ENCODE data around the gene PECR.
"Not testable (repeated sequence)": the region's sequence is repeated elsewhere in the genome, so short reads cannot be mapped to it uniquely, and the experiment has no call there.

PECR gene

DNA sequence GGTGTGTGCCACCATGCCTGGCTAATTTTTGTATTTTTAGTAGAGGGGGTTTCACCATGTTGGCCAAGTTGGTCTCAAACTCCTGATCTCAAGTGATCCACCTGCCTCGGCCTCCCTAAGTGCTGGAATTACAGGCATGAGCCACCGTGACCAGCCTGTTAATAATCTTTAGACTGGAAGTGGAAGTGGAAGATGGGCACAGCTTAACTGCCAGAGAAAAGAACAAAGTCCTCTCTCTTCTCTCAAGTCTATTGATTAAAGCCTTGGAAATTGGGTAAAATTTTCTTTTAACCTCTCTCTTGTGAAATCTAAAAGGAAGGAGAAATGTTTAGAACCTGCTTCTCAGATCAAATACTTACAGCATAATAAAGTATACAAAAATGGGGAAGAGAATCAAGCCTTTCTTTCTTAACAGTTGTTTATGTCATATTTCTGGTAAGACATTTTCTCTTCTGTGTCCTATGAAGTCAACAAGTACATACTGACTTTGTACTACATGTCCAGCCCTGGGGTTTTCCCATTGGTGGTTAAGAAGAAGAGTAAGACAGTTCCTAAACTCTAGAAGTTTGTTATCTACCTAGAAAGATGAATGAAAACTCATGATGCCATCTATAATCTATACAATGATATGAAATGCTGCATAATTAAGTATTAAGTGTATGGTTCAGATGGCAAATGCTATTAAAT is 4.7 kb upstream of the PECR start:
- Histone ChIP-seq H3K4me3 (no peak overlapping the region), H3K9ac (no peak overlapping the region), H4K20me1 (no peaks in the 10 kb centered on the region), H3K36me3 (no peaks in the 10 kb centered on the region), H3K27ac (no peak overlapping the region), H3K4me2 (no peak overlapping the region), H3K9me3 (no peaks in the 10 kb centered on the region), H3K4me1 (peaks cover 29% of the 10 kb centered on the region), H3K27me3 (peaks cover 30% of the 10 kb centered on the region)
- TF ChIP-seq Cebpa-rat (IDR thresholded peaks at IDR 0.05), result no peak

DNA sequence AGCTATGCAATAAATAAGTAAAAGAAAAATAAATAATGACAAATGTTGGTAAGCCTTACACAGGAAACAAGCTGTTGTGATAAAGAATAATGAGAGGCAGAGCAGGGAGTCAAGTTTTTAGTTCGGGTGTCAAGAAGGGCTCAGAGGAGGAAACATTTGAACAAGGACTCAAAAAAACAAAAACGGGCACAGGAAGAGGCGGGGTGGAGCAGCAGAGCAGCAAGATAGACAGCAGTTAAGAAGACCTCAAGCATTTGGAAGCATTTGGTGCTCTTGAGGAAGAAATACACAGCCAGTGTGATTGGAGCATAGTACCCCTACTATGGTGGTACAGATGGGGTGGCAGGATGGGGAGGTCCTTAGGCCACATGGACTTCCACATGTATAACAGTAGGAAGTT is 2.9 kb upstream of the PECR start:
- TF ChIP-seq Cebpa-rat (IDR thresholded peaks at IDR 0.05), result no peak
- H3K9ac ChIP-seq, result no peak overlapping the region
- no peaks in the 10 kb centered on the region for H3K9me3 ChIP-seq
- no peak overlapping the region for H3K27ac ChIP-seq
- H4K20me1 ChIP-seq, result no peaks in the 10 kb centered on the region
- H3K36me3 ChIP-seq, result no peaks in the 10 kb centered on the region
- H3K4me3 ChIP-seq, result no peak overlapping the region
- peaks cover 44% of the 10 kb centered on the region for H3K27me3 ChIP-seq
- peak overlapping the region; percentile 39 for H3K4me2 ChIP-seq
- H3K4me1 ChIP-seq, result peaks cover 33% of the 10 kb centered on the region

DNA sequence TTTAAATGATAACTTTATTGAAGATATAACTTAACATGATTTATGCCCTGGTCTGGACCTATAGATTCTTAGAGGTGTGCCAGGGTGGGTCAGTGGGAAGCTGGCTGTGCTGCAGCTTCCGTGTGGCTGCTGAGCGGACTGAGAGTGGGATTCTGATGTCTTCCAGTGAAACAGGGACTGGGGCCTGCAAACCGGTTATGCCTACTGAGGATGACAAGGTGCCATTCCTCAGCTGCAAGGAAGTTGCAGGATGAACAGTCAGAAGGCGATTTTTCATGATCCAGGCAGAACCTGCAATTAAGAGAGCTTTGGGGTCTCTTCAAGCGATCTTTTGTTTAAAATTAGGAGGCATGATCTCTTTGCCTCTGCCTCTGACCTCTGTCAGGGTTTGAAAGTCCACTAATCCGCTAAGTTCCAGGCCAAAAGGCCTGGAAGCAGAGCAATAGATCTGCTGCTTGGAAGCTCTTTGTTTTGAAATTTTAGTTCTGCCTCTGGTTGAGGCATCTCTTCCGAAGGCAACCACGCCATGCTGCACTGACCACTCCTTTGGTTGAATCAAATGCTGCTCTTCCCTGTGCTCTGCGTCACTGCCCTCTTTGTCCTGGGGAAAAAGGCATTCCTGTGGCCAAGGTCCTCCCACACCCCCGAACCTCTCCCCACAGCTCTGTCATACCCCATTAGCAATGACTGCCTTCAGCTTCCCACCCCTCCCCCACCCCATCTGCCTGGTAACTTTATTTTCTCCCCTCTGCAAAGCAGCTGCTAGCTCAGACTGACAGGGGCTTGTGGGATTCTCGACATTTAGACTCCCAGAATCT is 2.1 kb upstream of the PECR start:
- no peaks in the 10 kb centered on the region for H3K9me3 ChIP-seq
- no peaks in the 10 kb centered on the region for H3K36me3 ChIP-seq
- H3K4me3 ChIP-seq, result no peak overlapping the region
- no peaks in the 10 kb centered on the region for H4K20me1 ChIP-seq
- peaks cover 33% of the 10 kb centered on the region for H3K4me1 ChIP-seq
- H3K27me3 ChIP-seq, result peaks cover 44% of the 10 kb centered on the region
- H3K9ac ChIP-seq, result no peak overlapping the region
- TF ChIP-seq Cebpa-rat (IDR thresholded peaks at IDR 0.05), result no peak
- H3K27ac ChIP-seq, result no peak overlapping the region
- H3K4me2 ChIP-seq, result no peak overlapping the region; the same call in 1 of the 2 replicates

DNA sequence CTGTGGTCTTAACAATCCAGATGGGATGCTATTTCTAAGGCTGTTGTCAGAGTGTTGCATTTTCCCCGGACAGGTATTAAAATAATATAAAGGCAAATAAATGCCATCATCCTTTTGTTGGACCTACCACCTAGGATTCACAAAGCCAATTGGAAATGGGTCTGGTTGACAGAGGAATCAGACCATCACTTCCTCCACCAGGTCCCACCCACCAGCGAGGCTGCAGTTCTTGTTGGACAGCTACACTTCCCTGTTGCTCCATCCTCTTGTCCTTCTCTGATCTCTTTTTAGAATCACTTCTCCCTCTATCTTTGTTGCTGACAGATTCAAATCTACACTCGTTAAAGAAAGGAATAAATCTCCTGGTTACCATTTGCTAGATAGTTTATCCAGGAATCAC is 1.2 kb upstream of the PECR start:
- Histone ChIP-seq H3K9me3 (no peaks in the 10 kb centered on the region), H3K4me2 (no peak overlapping the region), H3K4me3 (no peak overlapping the region), H3K36me3 (no peaks in the 10 kb centered on the region), H3K27me3 (peaks cover 44% of the 10 kb centered on the region), H3K9ac (no peak overlapping the region), H4K20me1 (no peaks in the 10 kb centered on the region), H3K27ac (no peak overlapping the region), H3K4me1 (peaks cover 33% of the 10 kb centered on the region)
- no peak for TF ChIP-seq Cebpa-rat (IDR thresholded peaks at IDR 0.05)

DNA sequence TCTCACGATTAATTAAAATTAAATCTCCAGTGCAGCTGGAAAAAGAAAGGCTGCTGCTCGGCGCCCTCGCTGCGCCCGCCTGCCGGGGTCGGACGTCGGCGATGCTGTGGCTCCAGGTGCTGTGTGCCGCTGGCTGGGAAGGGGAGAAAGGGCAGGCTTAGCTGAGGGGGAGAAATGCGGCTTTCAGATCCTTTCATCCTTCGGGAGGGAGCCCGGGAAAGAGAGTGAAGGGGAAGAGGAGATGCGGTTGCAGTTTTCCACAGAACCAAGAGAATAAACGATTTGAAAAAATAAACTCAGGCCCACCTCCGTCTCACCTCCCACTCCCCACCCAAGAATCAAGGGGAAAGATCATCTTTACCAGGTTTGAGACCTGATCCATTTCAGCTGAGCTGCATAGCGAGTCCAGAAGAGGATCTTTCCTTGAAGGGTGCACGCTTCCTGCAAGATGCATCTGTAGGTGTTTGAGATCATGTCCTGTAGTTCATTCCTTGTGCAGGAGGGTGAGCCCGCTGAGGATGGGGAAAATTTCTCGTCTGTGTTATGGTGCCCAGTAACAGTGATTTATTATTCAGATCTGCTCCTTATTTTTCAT is 605 bp upstream of the PECR start:
- Histone ChIP-seq H3K27me3 (peaks cover 44% of the 10 kb centered on the region), H3K27ac (no peak overlapping the region), H3K9me3 (no peaks in the 10 kb centered on the region), H3K36me3 (no peaks in the 10 kb centered on the region), H3K4me1 (peaks cover 33% of the 10 kb centered on the region), H3K4me2 (peak overlapping the region; percentile 87), H3K4me3 (peak overlapping the region; percentile 63), H3K9ac (no peak overlapping the region), H4K20me1 (no peaks in the 10 kb centered on the region)
- no peak for TF ChIP-seq Cebpa-rat (IDR thresholded peaks at IDR 0.05)

DNA sequence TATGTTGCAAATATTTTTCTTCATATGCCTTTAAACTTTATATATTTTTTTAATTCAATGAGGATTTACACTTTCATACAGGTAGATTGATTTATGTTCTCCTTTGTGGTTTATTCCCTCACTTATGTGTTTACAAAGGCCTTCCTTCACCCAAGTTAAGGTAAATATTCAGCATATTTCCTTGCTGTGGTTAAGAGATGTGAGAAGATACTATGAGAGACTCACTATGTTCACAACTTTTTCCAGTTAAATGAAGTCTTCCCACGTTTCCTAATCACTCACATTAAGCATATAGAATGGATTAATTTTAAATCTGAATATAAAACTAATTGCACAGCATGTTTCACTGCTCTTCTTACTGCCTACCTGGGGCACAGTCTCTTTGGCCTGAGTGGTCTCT is 597 bp downstream of the PECR start:
- Histone ChIP-seq H3K4me2 (peak overlapping the region; percentile 87), H3K36me3 (no peaks in the 10 kb centered on the region), H3K4me3 (peak overlapping the region; percentile 63), H3K27ac (no peak overlapping the region), H4K20me1 (no peaks in the 10 kb centered on the region), H3K9me3 (no peaks in the 10 kb centered on the region), H3K4me1 (peaks cover 33% of the 10 kb centered on the region), H3K27me3 (peaks cover 44% of the 10 kb centered on the region), H3K9ac (no peak overlapping the region)
- no peak for TF ChIP-seq Cebpa-rat (IDR thresholded peaks at IDR 0.05)

DNA sequence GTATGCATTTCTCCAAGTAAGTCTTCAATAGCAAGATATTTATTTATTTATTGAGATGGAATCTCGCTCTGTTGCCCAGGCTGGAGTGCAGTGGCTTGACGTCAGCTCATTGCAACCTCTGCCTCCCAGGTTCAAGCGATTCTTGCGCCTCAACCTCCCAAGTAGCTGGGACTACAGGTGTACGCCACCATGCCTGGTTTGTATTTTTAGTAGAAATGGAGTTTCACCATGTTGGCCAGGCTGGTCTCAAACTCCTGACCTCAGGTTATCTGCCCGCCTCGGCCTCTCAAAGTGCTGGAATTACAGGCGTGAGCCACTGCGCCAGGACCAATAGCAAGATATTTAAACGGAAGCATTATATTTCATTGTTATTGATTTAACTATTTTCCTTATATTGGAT is 1.6 kb downstream of the PECR start:
- not testable (repeated sequence) for H3K4me2 ChIP-seq, H3K27ac ChIP-seq, H3K9ac ChIP-seq, H4K20me1 ChIP-seq, H3K9me3 ChIP-seq, H3K36me3 ChIP-seq, H3K4me3 ChIP-seq
- Histone ChIP-seq H3K4me1 (peaks cover 27% of the 10 kb centered on the region), H3K27me3 (peaks cover 44% of the 10 kb centered on the region)

DNA sequence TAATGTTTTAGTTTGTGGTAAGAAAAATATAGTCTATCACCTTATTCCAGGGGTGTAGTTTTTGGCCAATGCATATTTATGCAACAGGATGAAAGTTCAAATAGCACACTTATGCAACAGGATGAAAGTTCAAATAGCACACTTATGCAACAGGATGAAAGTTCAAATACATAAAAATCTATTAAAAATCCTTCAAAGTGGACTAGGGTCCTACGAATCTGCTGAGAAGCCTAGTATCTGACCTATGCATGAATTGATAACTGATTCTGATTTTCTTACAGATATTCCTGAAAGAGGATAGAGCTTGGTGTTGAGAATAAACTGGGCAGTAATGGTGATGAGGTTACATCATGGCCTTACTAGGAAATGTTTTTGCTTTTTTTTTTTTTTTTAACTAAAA is 2.8 kb downstream of the PECR start:
- TF ChIP-seq Cebpa-rat (IDR thresholded peaks at IDR 0.05), result no peak
- Histone ChIP-seq H3K4me1 (peaks cover 23% of the 10 kb centered on the region), H3K36me3 (no peaks in the 10 kb centered on the region), H3K27me3 (peaks cover 38% of the 10 kb centered on the region), H3K4me2 (no peak overlapping the region), H3K9ac (no peak overlapping the region), H4K20me1 (no peaks in the 10 kb centered on the region), H3K27ac (no peak overlapping the region), H3K4me3 (no peak overlapping the region), H3K9me3 (no peaks in the 10 kb centered on the region)

DNA sequence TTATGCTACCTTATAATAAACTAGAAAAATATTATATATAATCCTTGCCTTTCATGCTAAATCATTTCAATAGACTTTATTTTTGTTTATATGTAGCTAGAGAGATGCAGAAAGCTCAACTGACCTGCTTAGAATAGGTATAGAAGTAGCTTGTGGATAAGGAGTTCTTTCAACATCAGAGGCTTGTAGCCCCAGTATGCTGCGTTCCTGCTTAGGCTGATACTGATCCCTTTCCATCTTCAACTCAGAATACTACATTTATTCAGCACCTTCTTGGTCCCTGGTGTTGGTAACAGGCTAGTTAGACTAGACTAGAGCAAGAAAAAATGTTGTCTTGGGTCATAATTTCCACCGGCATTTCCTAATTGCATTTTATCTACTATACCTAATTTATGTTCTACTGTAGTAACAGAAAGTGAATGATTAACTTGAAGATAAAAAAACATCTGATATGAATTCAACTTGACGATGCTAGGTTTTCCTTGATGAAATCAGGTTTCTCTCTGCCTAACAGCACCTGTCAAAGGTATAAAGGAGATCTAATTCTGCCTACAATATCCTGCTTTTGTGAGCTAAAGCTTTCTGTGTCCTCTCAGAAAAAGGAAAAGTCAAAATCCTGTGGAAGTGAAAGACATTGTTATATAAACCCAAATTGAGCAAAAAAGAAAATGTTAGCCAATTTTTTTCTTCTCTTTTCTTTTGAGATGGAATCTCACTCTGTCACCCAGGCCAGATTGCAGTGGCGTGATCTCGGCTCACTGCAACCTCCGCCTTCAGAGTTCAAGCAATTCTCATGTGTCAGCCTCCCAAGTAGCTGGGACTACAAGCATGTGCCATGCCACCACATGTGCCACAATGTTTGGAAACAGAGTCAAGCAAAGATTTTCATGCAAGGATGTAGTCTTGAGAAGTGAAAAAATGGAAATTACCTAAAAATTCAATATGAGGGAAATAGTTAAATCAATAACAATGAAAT is 5.8 kb downstream of the PECR start:
- Histone ChIP-seq H3K4me1 (peaks cover 6% of the 10 kb centered on the region), H3K27ac (no peak overlapping the region), H3K4me2 (no peak overlapping the region), H3K4me3 (no peak overlapping the region), H3K9me3 (no peaks in the 10 kb centered on the region), H3K36me3 (no peaks in the 10 kb centered on the region), H3K9ac (no peak overlapping the region), H4K20me1 (no peaks in the 10 kb centered on the region), H3K27me3 (peaks cover 9% of the 10 kb centered on the region; the same call in 1 of the 2 replicates)
- no peak for TF ChIP-seq Cebpa-rat (IDR thresholded peaks at IDR 0.05)
